B cell (primary cell): ENCODE measurements around the gene KLK15. TPM values are rescaled to one million over a fixed set of nuclear protein-coding genes. Genes with fewer than 3 reads are reported as not detected.

Source experiments
- ATAC-seq: fragments of 200-7000 bp; cut with Tn5 transposase; one replicate; pipeline ENCODE4 v1.10.0; 2021; ENCODE audit warnings: low read depth, mild to moderate bottlenecking, moderate number of reproducible peaks, moderate library complexity
- CTCF ChIA-PET: fragments of 350-600 bp; sonication (Branson Sonifier 250); formaldehyde crosslinking; loops from one replicate; lab custom pipeline; 2021; ENCODE audit warnings: antibody characterized with exemption, inconsistent platforms; lab: Charles Lee
- POLR2A ChIA-PET: fragments of 350-600 bp; sonication (Branson Sonifier 250); formaldehyde crosslinking; loops from one replicate; lab custom pipeline; 2021; ENCODE audit warnings: antibody characterized with exemption; lab: Charles Lee
- DNase-seq: peaks from one replicate; pipeline ENCODE4 v3.0.0; 2013
- H2AFZ ChIP-seq: 2 replicates; pipeline ENCODE4 v1.6.1; 2012; ENCODE audit warnings: mild to moderate bottlenecking, low read depth, low read length; ENCODE audit not compliant: insufficient read depth, poor library complexity, severe bottlenecking
- H3K27ac ChIP-seq, 2 donors: 1 replicate in 1 of 2; 2 replicates in 1 of 2; pipeline ENCODE4 v1.5.1; 2012 to 2013; ENCODE audit warnings: low read length in 2 of 2, mild to moderate bottlenecking in 2 of 2, moderate library complexity in 1 of 2
- H3K27me3 ChIP-seq, 4 experiments: fragments of 200-600 bp in 1 of 4; sonication (generic) in 1 of 4; replicated peaks in 1 of 4; 1 replicate in 2 of 4; 2 replicates in 2 of 4; pipeline versions ENCODE4 v1.6.1 to v1.7.0; 2013 to 2016; ENCODE audit warnings: low read length in 3 of 4, mild to moderate bottlenecking in 2 of 4, mixed read lengths in 1 of 4, moderate library complexity in 1 of 4; ENCODE audit not compliant: insufficient read depth in 4 of 4, control insufficient read depth in 3 of 4; ENCODE audit errors: control extremely low read depth in 1 of 4
- H3K36me3 ChIP-seq, 2 experiments: replicated peaks in 1 of 2; 1 replicate in 1 of 2; 2 replicates in 1 of 2; pipeline versions ENCODE4 v1.6.1 to v1.7.1; 2013; ENCODE audit warnings: low read length in 1 of 2; ENCODE audit not compliant: insufficient read depth in 2 of 2, control insufficient read depth in 1 of 2; ENCODE audit errors: control extremely low read depth in 1 of 2, extremely low read depth in 1 of 2
- H3K4me1 ChIP-seq, 2 donors: fragments of 200-600 bp in 1 of 2; sonication (generic) in 1 of 2; 1 replicate in 1 of 2; 2 replicates in 1 of 2; pipeline versions ENCODE4 v1.5.1 to v1.6.1; 2013 to 2017; ENCODE audit warnings: low read length in 2 of 2; ENCODE audit not compliant: control insufficient read depth in 2 of 2, insufficient read depth in 2 of 2
- H3K4me2 ChIP-seq: replicated peaks from 2 replicates; pipeline ENCODE3; 2012; ENCODE audit warnings: mild to moderate bottlenecking, low read depth, low read length; ENCODE audit not compliant: poor library complexity, severe bottlenecking
- H3K4me3 ChIP-seq, 5 experiments: fragments of 200-600 bp in 1 of 5; sonication (generic) in 1 of 5; 1 replicate in 3 of 5; 2 replicates in 2 of 5; pipeline versions ENCODE4 v1.5.1 to v1.7.0; 2011 to 2016; ENCODE audit warnings: low read length in 4 of 5, mild to moderate bottlenecking in 4 of 5, low read depth in 2 of 5, control low read depth in 1 of 5, moderate library complexity in 1 of 5; ENCODE audit not compliant: insufficient read depth in 1 of 5; ENCODE audit errors: control extremely low read depth in 1 of 5, extremely low read depth in 1 of 5
- H3K79me2 ChIP-seq: fragments of 200-600 bp; sonication (generic); one replicate; pipeline ENCODE4 v1.6.0; 2016; ENCODE audit warnings: low read length; ENCODE audit not compliant: control insufficient read depth, insufficient read depth
- H3K9ac ChIP-seq: fragments of 200-600 bp; sonication (generic); 2 replicates; pipeline ENCODE4 v1.6.1; 2017; ENCODE audit warnings: mild to moderate bottlenecking, low read length, moderate library complexity
- H3K9me3 ChIP-seq, 3 donors: one replicate each; pipeline versions ENCODE4 v1.6.1 to v1.7.1; 2013; ENCODE audit warnings: low read length in 2 of 3; ENCODE audit not compliant: control insufficient read depth in 2 of 3, insufficient read depth in 1 of 3; ENCODE audit errors: control extremely low read depth in 1 of 3
- H4K20me1 ChIP-seq: 2 replicates; pipeline ENCODE4 v1.6.0; 2012; ENCODE audit warnings: mild to moderate bottlenecking, low read length; ENCODE audit not compliant: insufficient read depth, control insufficient read depth, poor library complexity, severe bottlenecking
- H3K27ac Mint-ChIP-seq: one replicate; pipeline ENCODE4 v1.8.0; 2021; ENCODE audit warnings: mixed read lengths
- H3K27me3 Mint-ChIP-seq: one replicate; pipeline ENCODE4 v1.8.0; 2021; ENCODE audit warnings: mixed read lengths
- H3K4me1 Mint-ChIP-seq: one replicate; pipeline ENCODE4 v1.8.0; 2021; ENCODE audit warnings: mixed read lengths
- H3K4me3 Mint-ChIP-seq: one replicate; pipeline ENCODE4 v1.8.0; 2021; ENCODE audit warnings: mixed read lengths
- H3K9me3 Mint-ChIP-seq: one replicate; pipeline ENCODE4 v1.8.0; 2022; ENCODE audit warnings: mixed read lengths; ENCODE audit not compliant: insufficient read depth
- CTCF ChIP-seq: fragments of 200-600 bp; IDR thresholded peaks from one replicate; pipeline ENCODE4 v1.8.0; 2022; ENCODE audit warnings: antibody characterized with exemption, mild to moderate bottlenecking
- EZH2 ChIP-seq: IDR thresholded peaks from 2 replicates; pipeline ENCODE4 v1.6.1; 2012; ENCODE audit warnings: borderline replicate concordance, low read depth, mild to moderate bottlenecking, moderate library complexity, low read length; ENCODE audit not compliant: insufficient read depth, poor library complexity, severe bottlenecking
- WGBS: methylation state at CpG from one replicate; pipeline ENCODE4 v1.1.5; 2013; ENCODE audit warnings: missing lambda C conversion rate; ENCODE audit not compliant: insufficient coverage; 5-methylcytosine and 5-hydroxymethylcytosine counted together
- intact Hi-C: fragments of 100-400 bp; cut with micrococcal nuclease; formaldehyde crosslinking; loops from one replicate; pipeline ENCODE4 v1.10.0; 2022
- polyA plus RNA-seq: library from polyadenylated mRNA; depleted of rRNA; stranded (reverse); fragments of >200 nt; gene quantifications from 2 replicates; pipeline ENCODE4 v1.2.3, GENCODE V29; 2012
- total RNA-seq, 2 donors: library from RNA; stranded (reverse); fragments of 120-200 nt in 1 of 2; gene quantifications; 1 replicate in 1 of 2; 2 replicates in 1 of 2; pipeline versions ENCODE4 v1.2.3 to v1.2.4, GENCODE V29; 2013 to 2022

KLK15 gene
- total and polyA plus RNA-seq, 2 donors (not counting 1 experiment from before 2014, with no cell fraction given), result 0.07 TPM; not detected in 1

GRCh38 chr19:50861010-50861409, 27.6 kb upstream of the KLK15 start:
- no peak for DNase-seq
- ATAC-seq, result no peak
- H3K9me3 Mint-ChIP-seq, result no peaks in the 10 kb centered on the region
- peaks cover 52% of the 10 kb centered on the region for H3K27me3 Mint-ChIP-seq
- H3K4me3 ChIP-seq, result no peak overlapping the region
- CTCF ChIA-PET, result no interaction called here
- H3K79me2 ChIP-seq, result no peaks in the 10 kb centered on the region
- TF ChIP-seq CTCF (no peak), EZH2 (no peak)
- H3K4me2 ChIP-seq, result no peak overlapping the region
- no peak overlapping the region for H3K27ac ChIP-seq
- H3K4me1 Mint-ChIP-seq, result peaks cover 2% of the 10 kb centered on the region
- peaks cover 0 to 28% (median 2%) of the 10 kb centered on the region in 4 experiments for H3K27me3 ChIP-seq
- intact Hi-C loops, result no loop called here
- no peaks in the 10 kb centered on the region for H3K36me3 ChIP-seq
- H3K27ac Mint-ChIP-seq, result no peak overlapping the region
- WGBS, result 82% methylated on average over 5 of the region's 5 CpGs
- no peak overlapping the region for H3K9ac ChIP-seq
- H3K9me3 ChIP-seq, result peaks cover 0 to 17% (median 4%) of the 10 kb centered on the region in 3 donors
- POLR2A ChIA-PET, result no interaction called here
- no peaks in the 10 kb centered on the region for H3K4me1 ChIP-seq
- H3K4me3 Mint-ChIP-seq, result no peak overlapping the region
- no peaks in the 10 kb centered on the region for H4K20me1 ChIP-seq
- H2AFZ ChIP-seq, result no peak overlapping the region

- peaks cover 60% of the 10 kb centered on the region for H3K27me3 Mint-ChIP-seq
These were observed 26.5 kb upstream of the KLK15 start for GRCh38 chr19:50859849-50860248.

More at GRCh38 chr19:50859849-50860248, 26.5 kb upstream of the KLK15 start:
- TF ChIP-seq CTCF (no peak), EZH2 (no peak)
- H3K79me2 ChIP-seq, result no peaks in the 10 kb centered on the region
- H3K9ac ChIP-seq, result no peak overlapping the region
- Mint-ChIP-seq H3K4me1 (peaks cover 2% of the 10 kb centered on the region), H3K4me3 (no peak overlapping the region), H3K9me3 (no peaks in the 10 kb centered on the region), H3K27ac (no peak overlapping the region)
- CTCF ChIA-PET, result no interaction called here
- POLR2A ChIA-PET, result no interaction called here
- no peak overlapping the region for H3K4me3 ChIP-seq
- no peaks in the 10 kb centered on the region for H4K20me1 ChIP-seq
- no peak for DNase-seq
- H2AFZ ChIP-seq, result no peak overlapping the region
- no peaks in the 10 kb centered on the region for H3K4me1 ChIP-seq
- H3K27ac ChIP-seq, result no peak overlapping the region
- ATAC-seq, result no peak
- H3K4me2 ChIP-seq, result no peak overlapping the region
- H3K9me3 ChIP-seq, result peaks cover 0 to 17% (median 4%) of the 10 kb centered on the region in 3 donors
- peaks cover 0 to 35% (median 3%) of the 10 kb centered on the region in 4 experiments for H3K27me3 ChIP-seq
- intact Hi-C loops, result no loop called here
- WGBS, result 83% methylated on average over 1 of the region's 4 CpGs
- no peaks in the 10 kb centered on the region for H3K36me3 ChIP-seq
